NCI-H69 (cell line): ENCODE results near the gene ZDHHC8.

Experiments used
- DNase-seq: peaks from one replicate; lab custom pipeline; 2025; lab: John Stamatoyannopoulos, UW

The ZDHHC8 gene

GRCh38 chr22:20142711-20143621, 11.4 kb downstream of the ZDHHC8 start:
- no peak for DNase-seq

- DNase-seq = no peak
Observed at GRCh38 chr22:20143883-20144665, 12.5 kb downstream of the ZDHHC8 start.

- no peak for DNase-seq
Observed at GRCh38 chr22:20145206-20145831, 13.7 kb downstream of the ZDHHC8 start.

GRCh38 chr22:20145832-20146223, 14.2 kb downstream of the ZDHHC8 start:
- DNase-seq = no peak

- no peak for DNase-seq
Observed at GRCh38 chr22:20146777-20147176, 15.2 kb downstream of the ZDHHC8 start.

- no peak for DNase-seq
Observed at GRCh38 chr22:20147237-20147988, 15.8 kb downstream of the ZDHHC8 start.

- DNase-seq = no peak
Observed at GRCh38 chr22:20148414-20148813, 16.8 kb downstream of the ZDHHC8 start.

GRCh38 chr22:20149257-20150250, 17.9 kb downstream of the ZDHHC8 start:
- peak; percentile 54 for DNase-seq

GRCh38 chr22:20150381-20151275, 19.0 kb downstream of the ZDHHC8 start, which contains the start of gene CCDC188:
TSS of gene CCDC188 (minus strand) at chr22:20151055. CDS start at chr22:20150986, 69 bp downstream.
- no peak for DNase-seq

- DNase-seq = no peak
Observed at GRCh38 chr22:20151276-20151588, 19.6 kb downstream of the ZDHHC8 start.

- DNase-seq = no peak
Observed at GRCh38 chr22:20152464-20152890, 20.9 kb downstream of the ZDHHC8 start.

GRCh38 chr22:20153945-20154344, 22.3 kb downstream of the ZDHHC8 start:
- DNase-seq = no peak

- DNase-seq = peak; percentile 63
Observed at GRCh38 chr22:20154602-20155187, 23.1 kb downstream of the ZDHHC8 start.

- peak; percentile 98 for DNase-seq
Observed at GRCh38 chr22:20155330-20156041, 23.9 kb downstream of the ZDHHC8 start.

GRCh38 chr22:20156042-20156389, 24.4 kb downstream of the ZDHHC8 start:
- no peak for DNase-seq

GRCh38 chr22:20156611-20157429, 25.2 kb downstream of the ZDHHC8 start:
- DNase-seq = peak; percentile 85

- DNase-seq = no peak
Observed at GRCh38 chr22:20157430-20158183, 26.0 kb downstream of the ZDHHC8 start.
